Loucy (cell line): Measurements from ENCODE around the gene ST3GAL6.

Source experiments
- H2AFZ ChIP-seq: fragments of 200-600 bp; sonication (generic); 2 replicates; pipeline ENCODE4 v1.6.0; 2016; ENCODE audit warnings: antibody characterized with exemption, mild to moderate bottlenecking, low read length, moderate library complexity
- H3F3A ChIP-seq: fragments of 200-600 bp; 2 replicates; pipeline ENCODE4 v1.6.0; 2016; ENCODE audit warnings: antibody characterized with exemption, low read depth, mild to moderate bottlenecking
- H3K27me3 ChIP-seq: fragments of 200-600 bp; sonication (generic); 2 replicates; pipeline ENCODE4 v1.6.1; 2014; ENCODE audit warnings: low read length, mild to moderate bottlenecking; ENCODE audit not compliant: insufficient read depth, poor library complexity, severe bottlenecking
- H3K36me3 ChIP-seq: fragments of 200-600 bp; sonication (generic); 2 replicates; pipeline ENCODE4 v1.6.1; 2016; ENCODE audit warnings: low read length; ENCODE audit not compliant: insufficient read depth
- H3K4me1 ChIP-seq: fragments of 200-600 bp; sonication (generic); 2 replicates; pipeline ENCODE4 v1.5.1; 2014; ENCODE audit warnings: low read length, mild to moderate bottlenecking; ENCODE audit not compliant: insufficient read depth, poor library complexity, severe bottlenecking
- H3K4me2 ChIP-seq: fragments of 200-600 bp; sonication (generic); 2 replicates; pipeline ENCODE4 v1.6.0; 2014; ENCODE audit warnings: antibody characterized with exemption, low read length, low read depth, mild to moderate bottlenecking; ENCODE audit not compliant: poor library complexity, severe bottlenecking
- H3K4me3 ChIP-seq: fragments of 200-600 bp; sonication (generic); 2 replicates; pipeline ENCODE4 v1.5.1; 2014; ENCODE audit warnings: low read length, mild to moderate bottlenecking, mixed read lengths; ENCODE audit not compliant: poor library complexity, severe bottlenecking
- H3K79me2 ChIP-seq: fragments of 200-600 bp; sonication (generic); 2 replicates; pipeline ENCODE4 v1.6.1; 2014; ENCODE audit warnings: low read length; ENCODE audit not compliant: insufficient read depth
- H3K9ac ChIP-seq: fragments of 200-600 bp; sonication (generic); 2 replicates; pipeline ENCODE4 v1.6.0; 2014; ENCODE audit warnings: mild to moderate bottlenecking, low read depth, low read length, moderate library complexity; ENCODE audit not compliant: poor library complexity, severe bottlenecking
- H3K9me2 ChIP-seq: fragments of 200-600 bp; sonication (generic); replicated peaks from 2 replicates; pipeline ENCODE4 v1.6.1; 2016; ENCODE audit warnings: low read depth, low read length, mixed read lengths
- H3K9me3 ChIP-seq: fragments of 200-600 bp; sonication (generic); 2 replicates; pipeline ENCODE4 v1.6.1; 2014; ENCODE audit warnings: mild to moderate bottlenecking, antibody characterized with exemption, low read length, low read depth; ENCODE audit not compliant: insufficient read depth
- H4K20me1 ChIP-seq: fragments of 200-600 bp; sonication (generic); 2 replicates; pipeline ENCODE4 v1.6.0; 2014; ENCODE audit warnings: antibody characterized with exemption, low read length, mild to moderate bottlenecking; ENCODE audit not compliant: insufficient read depth, poor library complexity, severe bottlenecking
- CTCF ChIP-seq: fragments of 200-600 bp; sonication (generic); conservative IDR thresholded peaks from 2 replicates; pipeline ENCODE4 v1.5.1; 2014; ENCODE audit warnings: mild to moderate bottlenecking, antibody characterized with exemption, low read length
- EZH2phosphoT487 ChIP-seq: fragments of 200-600 bp; IDR thresholded peaks from 2 replicates; pipeline ENCODE4 v1.6.1; 2018; ENCODE audit warnings: antibody characterized with exemption, mild to moderate bottlenecking, moderate library complexity, borderline replicate concordance

ST3GAL6 gene

GRCh38 chr3:98791341-98792325 lies 28.5 kb downstream of the ST3GAL6 start:
- Histone ChIP-seq H3K36me3 (no peaks in the 10 kb centered on the region), H3K4me1 (peaks cover 24% of the 10 kb centered on the region), H3F3A (no peaks in the 10 kb centered on the region), H3K4me3 (no peak overlapping the region), H3K9ac (no peak overlapping the region), H3K79me2 (no peaks in the 10 kb centered on the region), H2AFZ (no peak overlapping the region), H3K27me3 (no peaks in the 10 kb centered on the region), H3K9me3 (no peaks in the 10 kb centered on the region), H3K9me2 (no peaks in the 10 kb centered on the region), H4K20me1 (no peaks in the 10 kb centered on the region), H3K4me2 (no peak overlapping the region)
- TF ChIP-seq CTCF (no peak), EZH2phosphoT487 (no peak)

- H3F3A ChIP-seq, result no peaks in the 10 kb centered on the region
- peaks cover 14% of the 10 kb centered on the region for H3K4me1 ChIP-seq
- H3K4me2 ChIP-seq, result no peak overlapping the region
These were observed 30.8 kb downstream of the ST3GAL6 start for GRCh38 chr3:98793971-98794370.

GRCh38 chr3:98796334-98796733 lies 33.2 kb downstream of the ST3GAL6 start:
- Histone ChIP-seq H3K9ac (no peak overlapping the region), H3K79me2 (no peaks in the 10 kb centered on the region), H3K4me3 (no peak overlapping the region), H4K20me1 (no peaks in the 10 kb centered on the region), H2AFZ (no peak overlapping the region), H3K4me1 (peaks cover 12% of the 10 kb centered on the region), H3K27me3 (no peaks in the 10 kb centered on the region), H3K4me2 (no peak overlapping the region), H3K36me3 (no peaks in the 10 kb centered on the region), H3F3A (no peaks in the 10 kb centered on the region), H3K9me2 (no peaks in the 10 kb centered on the region), H3K9me3 (no peaks in the 10 kb centered on the region)
- TF ChIP-seq CTCF (no peak), EZH2phosphoT487 (no peak)

More at GRCh38 chr3:98793971-98794370, 30.8 kb downstream of the ST3GAL6 start:
- no peak overlapping the region for H3K4me3 ChIP-seq
- TF ChIP-seq EZH2phosphoT487, result no peak
- no peak for TF ChIP-seq CTCF
- H3K36me3 ChIP-seq, result no peaks in the 10 kb centered on the region
- H2AFZ ChIP-seq, result no peak overlapping the region
- H3K9ac ChIP-seq, result no peak overlapping the region
- H3K79me2 ChIP-seq, result no peaks in the 10 kb centered on the region
- H3K9me3 ChIP-seq, result no peaks in the 10 kb centered on the region
- no peaks in the 10 kb centered on the region for H3K27me3 ChIP-seq
- H3K9me2 ChIP-seq, result no peaks in the 10 kb centered on the region
- H4K20me1 ChIP-seq, result no peaks in the 10 kb centered on the region
